Neuronal stem cell (in vitro differentiated cells): ENCODE data around the gene MDFI.

Experiments used
- DNase-seq: peaks from one replicate; pipeline ENCODE4 v3.0.0-alpha.2; 2013; ENCODE audit warnings: low spot score
- H2AFZ ChIP-seq: one replicate; pipeline ENCODE4 v1.6.1; 2013; ENCODE audit warnings: mild to moderate bottlenecking, low read length, inconsistent platforms
- H2AK5ac ChIP-seq: 2 replicates; pipeline ENCODE4 v1.6.1; 2013; ENCODE audit warnings: low read depth, mild to moderate bottlenecking, inconsistent platforms, low read length, moderate library complexity, mixed read lengths
- H2BK120ac ChIP-seq: 2 replicates; pipeline ENCODE4 v1.6.1; 2013; ENCODE audit warnings: low read depth, mild to moderate bottlenecking, inconsistent platforms, low read length, moderate library complexity, mixed read lengths
- H2BK12ac ChIP-seq: one replicate; pipeline ENCODE4 v1.6.1; 2013; ENCODE audit warnings: low read length, inconsistent platforms
- H2BK15ac ChIP-seq: 2 replicates; pipeline ENCODE4 v1.6.1; 2013; ENCODE audit warnings: mild to moderate bottlenecking, low read length, inconsistent platforms, mixed read lengths
- H2BK5ac ChIP-seq: one replicate; pipeline ENCODE4 v1.6.1; 2013; ENCODE audit warnings: inconsistent platforms, mild to moderate bottlenecking, low read length, moderate library complexity
- H3K14ac ChIP-seq: one replicate; pipeline ENCODE4 v1.6.1; 2013; ENCODE audit warnings: low read length, inconsistent platforms
- H3K18ac ChIP-seq: 2 replicates; pipeline ENCODE4 v1.6.1; 2013; ENCODE audit warnings: low read length, inconsistent platforms
- H3K23ac ChIP-seq: 2 replicates; pipeline ENCODE4 v1.6.1; 2013; ENCODE audit warnings: low read depth, mild to moderate bottlenecking, mixed read lengths, low read length, inconsistent platforms; ENCODE audit not compliant: poor library complexity
- H3K27ac ChIP-seq: replicated peaks from 3 replicates; pipeline ENCODE4 v1.5.1; 2013; ENCODE audit warnings: low read length, inconsistent platforms
- H3K27me3 ChIP-seq, 3 experiments: 2 replicates each; pipeline ENCODE4 v1.6.1; 2013; ENCODE audit warnings: low read length in 3 of 3, mild to moderate bottlenecking in 2 of 3, inconsistent platforms in 1 of 3, low read depth in 1 of 3, mixed read lengths in 1 of 3, moderate library complexity in 1 of 3; ENCODE audit not compliant: control insufficient read depth in 3 of 3, insufficient read depth in 3 of 3
- H3K36me3 ChIP-seq, 2 donors: replicated peaks in 1 of 2; 2 replicates each; pipeline ENCODE4 v1.6.1; 2013; ENCODE audit warnings: low read length in 2 of 2; ENCODE audit not compliant: control insufficient read depth in 2 of 2, insufficient read depth in 2 of 2
- H3K4ac ChIP-seq: 2 replicates; pipeline ENCODE4 v1.6.1; 2013; ENCODE audit warnings: inconsistent platforms, mild to moderate bottlenecking, low read length, moderate library complexity
- H3K4me1 ChIP-seq, 2 donors: 1 replicate in 1 of 2; 2 replicates in 1 of 2; pipeline ENCODE4 v1.6.1; 2013; ENCODE audit warnings: low read length in 2 of 2, low read depth in 1 of 2; ENCODE audit not compliant: control insufficient read depth in 2 of 2, insufficient read depth in 1 of 2
- H3K4me2 ChIP-seq: one replicate; pipeline ENCODE4 v1.6.1; 2013; ENCODE audit warnings: mild to moderate bottlenecking, low read length, inconsistent platforms; ENCODE audit not compliant: insufficient read depth, poor library complexity, severe bottlenecking
- H3K4me3 ChIP-seq, 2 donors: 2 replicates each; pipeline ENCODE4 v1.5.1; 2013; ENCODE audit warnings: low read length in 2 of 2, mild to moderate bottlenecking in 2 of 2, inconsistent platforms in 1 of 2, moderate library complexity in 1 of 2
- H3K79me1 ChIP-seq: one replicate; pipeline ENCODE4 v1.6.1; 2013; ENCODE audit warnings: low read depth, mild to moderate bottlenecking, inconsistent platforms, low read length, moderate library complexity
- H3K9ac ChIP-seq: one replicate; pipeline ENCODE4 v1.6.1; 2013; ENCODE audit warnings: mild to moderate bottlenecking, low read depth, low read length, inconsistent platforms; ENCODE audit not compliant: poor library complexity
- H3K9me3 ChIP-seq, 2 donors: replicated peaks in 1 of 2; 2 replicates each; pipeline versions ENCODE3 to v1.6.1; 2013; ENCODE audit warnings: low read length in 2 of 2, mild to moderate bottlenecking in 2 of 2, inconsistent platforms in 1 of 2, low read depth in 1 of 2, mixed read lengths in 1 of 2, moderate library complexity in 1 of 2; ENCODE audit not compliant: control insufficient read depth in 2 of 2, insufficient read depth in 1 of 2
- H4K8ac ChIP-seq: one replicate; pipeline ENCODE4 v1.6.1; 2013; ENCODE audit warnings: low read depth, mild to moderate bottlenecking, inconsistent platforms, low read length, moderate library complexity
- H4K91ac ChIP-seq: one replicate; pipeline ENCODE4 v1.6.1; 2013; ENCODE audit warnings: low read length, low read depth, mild to moderate bottlenecking, inconsistent platforms; ENCODE audit not compliant: poor library complexity
- WGBS, 2 donors: extraction: QIAGEN DNeasy Blood & Tissue Kit; methylation state at CpG; one replicate each; pipeline ENCODE4 v1.1.7; 2013; ENCODE audit warnings: missing lambda C conversion rate in 2 of 2, mixed read lengths in 1 of 2; ENCODE audit not compliant: insufficient read length in 2 of 2, insufficient replicate concordance in 1 of 2; ENCODE audit errors: extremely low coverage in 2 of 2; 5-methylcytosine and 5-hydroxymethylcytosine counted together

Gene MDFI

GRCh38 chr6:41636833-41637193 is 1.5 kb upstream of the MDFI start:
- no peak overlapping the region for H2BK5ac ChIP-seq
- WGBS, 2 donors = no CpG with 5 or more reads among the region's 31 CpGs
- H4K91ac ChIP-seq = no peak overlapping the region
- no peak overlapping the region for H3K27ac ChIP-seq
- peak overlapping the region; percentile 95 for H2AFZ ChIP-seq
- H2BK12ac ChIP-seq = no peak overlapping the region
- no peak overlapping the region for H2BK120ac ChIP-seq
- H2BK15ac ChIP-seq = peak overlapping the region; percentile 93
- H3K18ac ChIP-seq = peak overlapping the region; percentile 53
- H3K79me1 ChIP-seq = peaks cover 7% of the 10 kb centered on the region
- H3K4me1 ChIP-seq = peaks cover 21 to 28% of the 10 kb centered on the region in 2 donors
- H3K4me3 ChIP-seq = no peak overlapping the region
- H3K27me3 ChIP-seq = peaks cover 12 to 32% (median 14%) of the 10 kb centered on the region in 3 experiments
- H3K23ac ChIP-seq = no peak overlapping the region
- H3K14ac ChIP-seq = no peak overlapping the region
- H3K36me3 ChIP-seq = peaks cover 0 to 22% of the 10 kb centered on the region in 2 donors
- H3K9ac ChIP-seq = no peak overlapping the region
- peak overlapping the region; percentile 77 for H3K4me2 ChIP-seq
- peaks cover 0 to 3% of the 10 kb centered on the region in 2 donors for H3K9me3 ChIP-seq
- DNase-seq = no peak
- H3K4ac ChIP-seq = no peak overlapping the region
- no peak overlapping the region for H2AK5ac ChIP-seq
- H4K8ac ChIP-seq = no peak overlapping the region

GRCh38 chr6:41637194-41638001 is 870 bp upstream of the MDFI start:
- Histone ChIP-seq H3K79me1 (peaks cover 7% of the 10 kb centered on the region), H2BK12ac (no peak overlapping the region), H2AK5ac (peak overlapping the region; percentile 14), H3K23ac (peak overlapping the region; percentile 44), H4K8ac (no peak overlapping the region), H3K4ac (no peak overlapping the region), H3K4me1 (peaks cover 21 to 28% of the 10 kb centered on the region in 2 donors), H2AFZ (peak overlapping the region; percentile 95), H3K4me2 (peak overlapping the region; percentile 77), H4K91ac (no peak overlapping the region), H3K36me3 (peaks cover 0 to 27% of the 10 kb centered on the region in 2 donors), H3K18ac (peak overlapping the region; percentile 89), H2BK5ac (no peak overlapping the region), H2BK15ac (peak overlapping the region; percentile 93), H3K9ac (peak overlapping the region; percentile 30), H3K14ac (no peak overlapping the region), H3K4me3 (peak overlapping the region; percentile 76 to 79), H3K27ac (no peak overlapping the region), H2BK120ac (peak overlapping the region; percentile 6), H3K27me3 (peaks cover 12 to 32% (median 14%) of the 10 kb centered on the region in 3 experiments), H3K9me3 (peaks cover 0 to 3% of the 10 kb centered on the region in 2 donors)
- DNase-seq = no peak
- WGBS, 2 donors = no CpG with 5 or more reads among the region's 54 CpGs

- Histone ChIP-seq H3K9ac (peak overlapping the region; percentile 94), H3K27ac (no peak overlapping the region), H3K4ac (peak overlapping the region; percentile 46), H2AFZ (peak overlapping the region; percentile 95), H3K18ac (peak overlapping the region; percentile 98), H3K27me3 (peaks cover 6 to 32% (median 12%) of the 10 kb centered on the region in 3 experiments), H3K4me2 (peak overlapping the region; percentile 77), H2BK5ac (peak overlapping the region; percentile 92), H3K9me3 (no peaks in the 10 kb centered on the region), H3K14ac (no peak overlapping the region), H3K36me3 (peaks cover 1 to 35% of the 10 kb centered on the region in 2 donors), H2BK15ac (peak overlapping the region; percentile 86), H4K8ac (no peak overlapping the region), H2BK12ac (no peak overlapping the region), H3K4me3 (peak overlapping the region; percentile 76 to 96), H2BK120ac (no peak overlapping the region), H4K91ac (no peak overlapping the region), H2AK5ac (peak overlapping the region; percentile 91), H3K23ac (peak overlapping the region; percentile 92), H3K79me1 (peaks cover 7% of the 10 kb centered on the region), H3K4me1 (peaks cover 30 to 37% of the 10 kb centered on the region in 2 donors)
- no CpG with 5 or more reads among the region's 40 CpGs for WGBS, 2 donors
- DNase-seq = peak; percentile 46
These were observed 904 bp downstream of the MDFI start for GRCh38 chr6:41638935-41639808.
